Fibroblast of lung (primary cell): ENCODE results near the gene IL18RAP.

ENCODE experiments used
- EZH2 ChIP-seq: IDR thresholded peaks from 2 replicates; pipeline ENCODE4 v1.5.1; 2012; ENCODE audit warnings: low read length, control low read depth, mild to moderate bottlenecking; ENCODE audit errors: missing control alignments
- TF ChIP-seq, protein P1 (sequence below), 2 donors: IDR thresholded peaks in 1 of 2; conservative IDR thresholded peaks in 1 of 2; 1 replicate in 1 of 2; 2 replicates in 1 of 2; pipeline ENCODE4 v1.5.1; 2011 to 2012; ENCODE audit warnings: low read length in 2 of 2, control low read depth in 1 of 2, inconsistent platforms in 1 of 2, low read depth in 1 of 2, mild to moderate bottlenecking in 1 of 2

DNA sequence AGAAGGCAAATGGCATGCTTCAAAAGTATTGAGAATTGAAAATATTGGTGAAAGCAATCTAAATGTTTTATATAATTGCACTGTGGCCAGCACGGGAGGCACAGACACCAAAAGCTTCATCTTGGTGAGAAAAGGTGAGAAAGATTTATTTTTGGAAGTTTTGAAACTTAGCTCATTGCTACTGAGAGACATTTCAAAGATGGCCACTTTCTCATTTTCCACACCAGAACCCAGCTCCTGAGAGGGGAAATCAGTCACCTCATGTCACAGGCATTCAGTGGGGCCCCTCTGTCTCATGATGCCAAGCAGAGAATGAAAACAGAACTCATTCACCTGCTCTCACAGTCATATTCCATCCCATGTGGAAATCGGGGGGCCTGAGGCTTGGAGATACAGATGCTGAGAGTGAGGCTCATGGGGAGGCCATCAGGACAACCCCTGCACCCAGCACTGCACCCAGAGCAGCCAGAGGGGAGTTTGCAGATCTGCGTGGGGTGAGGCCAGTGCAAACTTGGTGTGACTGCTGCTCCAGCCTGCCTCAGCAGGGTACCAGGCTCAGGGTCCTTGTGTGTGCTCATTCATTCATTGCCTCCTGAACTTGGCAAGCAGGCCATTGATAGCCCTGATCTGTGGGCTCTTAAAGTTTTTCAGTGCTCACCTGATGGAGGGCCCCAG lies 36.0 kb upstream of the IL18RAP start:
- TF ChIP-seq, protein P1, sequence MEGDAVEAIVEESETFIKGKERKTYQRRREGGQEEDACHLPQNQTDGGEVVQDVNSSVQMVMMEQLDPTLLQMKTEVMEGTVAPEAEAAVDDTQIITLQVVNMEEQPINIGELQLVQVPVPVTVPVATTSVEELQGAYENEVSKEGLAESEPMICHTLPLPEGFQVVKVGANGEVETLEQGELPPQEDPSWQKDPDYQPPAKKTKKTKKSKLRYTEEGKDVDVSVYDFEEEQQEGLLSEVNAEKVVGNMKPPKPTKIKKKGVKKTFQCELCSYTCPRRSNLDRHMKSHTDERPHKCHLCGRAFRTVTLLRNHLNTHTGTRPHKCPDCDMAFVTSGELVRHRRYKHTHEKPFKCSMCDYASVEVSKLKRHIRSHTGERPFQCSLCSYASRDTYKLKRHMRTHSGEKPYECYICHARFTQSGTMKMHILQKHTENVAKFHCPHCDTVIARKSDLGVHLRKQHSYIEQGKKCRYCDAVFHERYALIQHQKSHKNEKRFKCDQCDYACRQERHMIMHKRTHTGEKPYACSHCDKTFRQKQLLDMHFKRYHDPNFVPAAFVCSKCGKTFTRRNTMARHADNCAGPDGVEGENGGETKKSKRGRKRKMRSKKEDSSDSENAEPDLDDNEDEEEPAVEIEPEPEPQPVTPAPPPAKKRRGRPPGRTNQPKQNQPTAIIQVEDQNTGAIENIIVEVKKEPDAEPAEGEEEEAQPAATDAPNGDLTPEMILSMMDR (conservative IDR thresholded peaks at IDR 0.05 in 1 of 2, IDR thresholded peaks at IDR 0.05 in 1 of 2; ENCODE audit: low read depth in 1 of 2, low read length in 2 of 2) = no peak
- no peak for TF ChIP-seq EZH2
